GM19395 (cell line): ENCODE measurements around the gene ZNF45.
"Not testable (repeated sequence)": the region's sequence is repeated elsewhere in the genome, so short reads cannot be mapped to it uniquely, and the experiment has no call there.

Experiments used
- ATAC-seq: cut with Tn5 transposase; IDR thresholded peaks from one replicate; pipeline ENCODE4 v1.9.1; 2021; ENCODE audit warnings: mild to moderate bottlenecking, moderate library complexity; ENCODE audit not compliant: unreplicated experiment

Gene ZNF45

GRCh38 chr19:43914051-43914450, 21.0 kb downstream of the ZNF45 start:
- ATAC-seq: no peak

GRCh38 chr19:43913383-43913782, 21.7 kb downstream of the ZNF45 start:
- no peak for ATAC-seq

GRCh38 chr19:43910884-43911283, 24.2 kb downstream of the ZNF45 start:
- no peak for ATAC-seq

GRCh38 chr19:43908659-43909058, 26.4 kb downstream of the ZNF45 start:
- ATAC-seq: no peak

- no peak for ATAC-seq
Measured at GRCh38 chr19:43906774-43907173, 28.3 kb downstream of the ZNF45 start.

- ATAC-seq: no peak
Measured at GRCh38 chr19:43905897-43906296, 29.2 kb downstream of the ZNF45 start.

GRCh38 chr19:43902399-43902798, 32.7 kb downstream of the ZNF45 start:
- ATAC-seq: no peak

GRCh38 chr19:43901395-43902390, 33.4 kb downstream of the ZNF45 start:
- peak; percentile 84 for ATAC-seq

- no peak for ATAC-seq
Measured at GRCh38 chr19:43895727-43896308, 39.3 kb downstream of the ZNF45 start.

- ATAC-seq: no peak
Measured at GRCh38 chr19:43883864-43884263, 51.2 kb downstream of the ZNF45 start, which contains the start of gene ZNF404. ZNF404 (minus strand) TSS chr19:43883964.

- ATAC-seq: no peak
Measured at GRCh38 chr19:43880483-43880882, 54.6 kb downstream of the ZNF45 start.

- ATAC-seq: no peak
Measured at GRCh38 chr19:43872547-43873336, 62.3 kb downstream of the ZNF45 start.

- ATAC-seq: not testable (repeated sequence)
Measured at GRCh38 chr19:43866923-43867322, 68.2 kb downstream of the ZNF45 start.
